Measurements from ENCODE around the gene TMEM132A.

The TMEM132A gene

GRCh38 chr11:60916669-60917206 is 7.5 kb upstream of the TMEM132A start:
- no peak overlapping the region for H3K4me3 ChIP-seq (ENCODE audit: low read depth, low read length)
- TF ChIP-seq POLR2A (IDR thresholded peaks at IDR 0.05; ENCODE audit: extremely low read depth, insufficient read length) (no peak), MYC (IDR thresholded peaks at IDR 0.05; ENCODE audit: low read depth, low read length) (no peak), CTCF (IDR thresholded peaks at IDR 0.05; ENCODE audit: low read depth, low read length) (no peak)
- TF ChIP-seq, protein P1, sequence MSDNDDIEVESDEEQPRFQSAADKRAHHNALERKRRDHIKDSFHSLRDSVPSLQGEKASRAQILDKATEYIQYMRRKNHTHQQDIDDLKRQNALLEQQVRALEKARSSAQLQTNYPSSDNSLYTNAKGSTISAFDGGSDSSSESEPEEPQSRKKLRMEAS (IDR thresholded peaks at IDR 0.05; ENCODE audit: low read depth, low read length), result no peak
- DNase-seq (ENCODE audit: low read depth), result no peak

- no peak overlapping the region for H3K4me3 ChIP-seq (ENCODE audit: low read depth, low read length)
- no peak for DNase-seq (ENCODE audit: low read depth)
- TF ChIP-seq POLR2A (IDR thresholded peaks at IDR 0.05; ENCODE audit: extremely low read depth, insufficient read length) (no peak), CTCF (IDR thresholded peaks at IDR 0.05; ENCODE audit: low read depth, low read length) (no peak), MYC (IDR thresholded peaks at IDR 0.05; ENCODE audit: low read depth, low read length) (no peak)
- TF ChIP-seq, protein P1 (IDR thresholded peaks at IDR 0.05; ENCODE audit: low read depth, low read length), result no peak
These were observed 7.0 kb upstream of the TMEM132A start for GRCh38 chr11:60917267-60917666.

DNA sequence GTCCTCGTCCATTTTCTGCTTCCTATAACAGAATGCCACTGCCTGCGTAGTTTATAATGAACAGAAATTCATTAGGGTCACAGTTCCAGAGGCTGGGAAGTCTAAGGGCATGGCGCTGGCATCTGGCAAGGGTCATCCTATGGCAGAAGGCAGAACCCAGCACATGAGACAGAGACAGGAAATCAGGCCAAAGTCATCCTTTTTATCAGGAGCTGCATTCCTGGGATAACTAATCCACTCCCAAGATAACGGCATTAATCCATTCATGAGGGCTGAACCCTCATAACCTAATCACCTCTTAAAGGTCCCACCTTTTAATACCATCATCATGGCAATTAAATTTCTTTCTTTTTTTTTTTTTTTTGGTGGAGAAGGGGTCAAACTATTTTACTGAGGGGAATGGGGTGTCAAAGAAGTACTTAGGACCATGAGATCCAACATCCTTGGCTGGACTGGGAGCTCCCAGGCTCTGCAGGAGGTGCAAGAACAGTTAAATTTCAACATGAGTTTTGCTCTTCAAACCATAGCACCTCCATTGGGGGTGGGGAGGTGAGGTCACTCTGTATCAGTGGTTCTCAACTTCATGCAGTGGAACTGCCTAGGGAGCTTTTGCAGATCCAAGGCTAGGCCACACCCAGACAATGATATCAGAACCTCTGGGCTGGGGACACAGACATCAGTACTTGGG is 5.9 kb upstream of the TMEM132A start:
- TF ChIP-seq, protein P1 (IDR thresholded peaks at IDR 0.05; ENCODE audit: low read depth, low read length), result no peak
- no peak for TF ChIP-seq MYC (IDR thresholded peaks at IDR 0.05; ENCODE audit: low read depth, low read length)
- TF ChIP-seq POLR2A (IDR thresholded peaks at IDR 0.05; ENCODE audit: extremely low read depth, insufficient read length), result no peak
- no peak for TF ChIP-seq CTCF (IDR thresholded peaks at IDR 0.05; ENCODE audit: low read depth, low read length)
- no peak overlapping the region for H3K4me3 ChIP-seq (ENCODE audit: low read depth, low read length)
- peak; percentile 23 for DNase-seq (ENCODE audit: low read depth)

DNA sequence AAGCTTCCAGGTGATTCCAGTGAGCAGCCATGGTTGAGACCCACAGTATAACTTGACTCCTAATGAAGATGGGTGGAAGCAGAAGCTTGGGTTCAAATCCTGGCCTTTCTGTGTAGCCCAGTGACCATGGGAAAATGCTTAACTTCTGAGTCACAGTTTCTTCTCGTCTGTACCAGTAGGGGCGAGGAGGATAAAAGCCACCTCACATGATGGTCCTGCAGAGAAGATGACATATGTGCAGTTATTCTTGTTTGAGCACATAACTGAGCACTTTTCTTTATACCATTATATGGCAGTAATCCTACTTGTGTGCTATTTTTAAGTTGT is 5.4 kb upstream of the TMEM132A start:
- TF ChIP-seq POLR2A (IDR thresholded peaks at IDR 0.05; ENCODE audit: extremely low read depth, insufficient read length), result no peak
- TF ChIP-seq, protein P1 (IDR thresholded peaks at IDR 0.05; ENCODE audit: low read depth, low read length), result no peak
- TF ChIP-seq MYC (IDR thresholded peaks at IDR 0.05; ENCODE audit: low read depth, low read length), result no peak
- TF ChIP-seq CTCF (IDR thresholded peaks at IDR 0.05; ENCODE audit: low read depth, low read length), result no peak
- no peak for DNase-seq (ENCODE audit: low read depth)

DNA sequence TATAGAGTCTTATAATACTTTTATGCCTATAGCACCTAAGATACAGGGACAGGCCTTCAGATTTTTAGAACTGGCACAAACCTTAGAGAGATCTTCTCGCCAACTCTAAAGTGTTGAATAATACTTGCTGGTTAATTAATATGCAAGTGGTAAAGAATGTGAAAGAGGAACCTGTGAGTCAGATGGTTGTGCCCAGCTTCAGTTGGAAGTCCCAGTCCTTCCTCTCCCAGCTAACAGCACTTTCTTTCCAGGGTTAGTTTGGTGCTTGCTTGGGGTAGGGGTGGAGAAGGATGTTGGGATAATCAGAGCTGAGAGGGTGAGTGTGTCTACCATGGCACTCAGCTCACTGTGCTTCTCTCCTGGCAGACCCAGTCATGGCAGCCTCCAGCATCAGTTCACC is 4.9 kb upstream of the TMEM132A start:
- TF ChIP-seq CTCF (IDR thresholded peaks at IDR 0.05; ENCODE audit: low read depth, low read length), result no peak
- TF ChIP-seq POLR2A (IDR thresholded peaks at IDR 0.05; ENCODE audit: extremely low read depth, insufficient read length), result no peak
- TF ChIP-seq MYC (IDR thresholded peaks at IDR 0.05; ENCODE audit: low read depth, low read length), result no peak
- TF ChIP-seq, protein P1 (IDR thresholded peaks at IDR 0.05; ENCODE audit: low read depth, low read length), result no peak
- H3K4me3 ChIP-seq (ENCODE audit: low read depth, low read length), result no peak overlapping the region
- DNase-seq (ENCODE audit: low read depth), result peak; percentile 61

More for the DNA sequence above, 5.4 kb upstream of the TMEM132A start:
- H3K4me3 ChIP-seq (ENCODE audit: low read depth, low read length), result no peak overlapping the region

Data from NB4 (cell line).